GM12892 (cell line): ENCODE measurements around the gene GDF10.

Experiments
- POLR2A ChIP-seq: IDR thresholded peaks from 2 replicates; pipeline ENCODE4 v1.6.1; 2011; ENCODE audit warnings: low read depth, low read length, control low read depth
- POLR2AphosphoS5 ChIP-seq: IDR thresholded peaks from 2 replicates; pipeline ENCODE4 v1.6.1; 2011; ENCODE audit warnings: low read depth, low read length, control low read depth

DNA sequence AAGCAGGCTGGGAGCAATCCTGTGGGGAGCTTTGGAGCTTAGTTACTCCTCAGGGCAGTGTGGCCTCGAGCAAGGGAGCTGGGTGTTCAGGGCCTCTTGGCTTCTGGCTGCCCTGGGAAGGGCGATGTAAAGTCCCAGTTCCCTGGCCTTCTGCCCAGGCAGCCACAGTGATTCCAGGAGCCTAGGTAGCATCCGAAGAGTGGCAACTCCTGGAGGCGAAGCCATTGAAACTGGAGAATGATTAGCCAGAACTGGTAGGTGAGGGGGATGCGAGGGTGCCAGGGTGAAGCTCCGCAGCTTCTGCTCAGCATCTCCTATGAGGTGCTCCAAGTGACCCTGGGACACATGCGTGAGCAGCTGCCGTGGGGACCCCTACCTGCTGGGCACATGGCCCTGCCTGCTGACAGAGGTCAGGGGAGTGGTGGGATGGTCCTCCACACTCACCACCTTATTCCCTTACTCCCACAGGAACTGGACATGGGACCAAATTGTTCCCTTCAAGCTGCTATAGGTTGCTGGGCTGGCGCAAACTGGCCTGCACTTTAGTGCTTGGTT, 14.5 kb downstream of the GDF10 start:
- no peak for TF ChIP-seq POLR2A
- TF ChIP-seq POLR2AphosphoS5 = no peak
